H1 (cell line): Measurements from ENCODE around the gene TRMT44. TPM values are rescaled to one million over a fixed set of nuclear protein-coding genes. Genes with fewer than 3 reads are reported as not detected.

Source experiments
- CTCF ChIA-PET: fragments of 300-600 bp; sonication (Branson Sonifier 250); formaldehyde crosslinking; loops from one replicate; lab custom pipeline; 2021; ENCODE audit not compliant: partially characterized antibody; lab: Charles Lee
- POLR2A ChIA-PET: fragments of 300-600 bp; sonication (Branson Sonifier 250); formaldehyde crosslinking; loops from one replicate; lab custom pipeline; 2021; ENCODE audit warnings: inconsistent platforms; ENCODE audit not compliant: partially characterized antibody; lab: Charles Lee
- DNase-seq, 2 experiments: peaks; one replicate each; pipeline versions ENCODE4 v3.0.0 to v3.0.0-alpha.2; 2010 to 2022; ENCODE audit warnings: low spot score in 2 of 2, low read depth in 1 of 2, mixed read lengths in 1 of 2
- FAIRE-seq: peaks from 2 replicates; lab custom pipeline; 2011; peaks lifted over from hg19 to GRCh38; lab: Jason Lieb, UNC
- H2AFZ ChIP-seq: 2 replicates; pipeline ENCODE4 v1.8.1; 2012; ENCODE audit warnings: low read length, inconsistent platforms
- H2AK5ac ChIP-seq: 2 replicates; pipeline ENCODE4 v1.6.1; 2013; ENCODE audit warnings: low read depth, low read length
- H2BK120ac ChIP-seq: replicated peaks from 2 replicates; pipeline ENCODE3; 2013; ENCODE audit warnings: low read depth, low read length, inconsistent platforms
- H2BK12ac ChIP-seq: 2 replicates; pipeline ENCODE4 v1.6.1; 2013; ENCODE audit warnings: low read depth, low read length
- H2BK15ac ChIP-seq: 2 replicates; pipeline ENCODE4 v1.6.1; 2013; ENCODE audit warnings: low read length
- H2BK20ac ChIP-seq: 2 replicates; pipeline ENCODE4 v1.6.1; 2013; ENCODE audit warnings: low read length
- H2BK5ac ChIP-seq: 2 replicates; pipeline ENCODE4 v1.6.1; 2013; ENCODE audit warnings: low read depth, low read length
- H3K14ac ChIP-seq: 2 replicates; pipeline ENCODE4 v1.6.1; 2013; ENCODE audit warnings: inconsistent platforms; ENCODE audit not compliant: insufficient read length
- H3K18ac ChIP-seq: 2 replicates; pipeline ENCODE4 v1.6.1; 2013; ENCODE audit warnings: low read length; ENCODE audit errors: extremely low read depth
- H3K23ac ChIP-seq: 2 replicates; pipeline ENCODE4 v1.6.1; 2013; ENCODE audit warnings: inconsistent platforms; ENCODE audit not compliant: insufficient read length
- H3K23me2 ChIP-seq: 2 replicates; pipeline ENCODE4 v1.6.1; 2013; ENCODE audit warnings: low read depth, low read length
- H3K27ac ChIP-seq: 2 replicates; pipeline ENCODE4 v1.6.1; 2011; ENCODE audit warnings: low read depth, low read length, inconsistent platforms
- H3K27me3 ChIP-seq, 4 experiments: replicated peaks in 1 of 4; 1 replicate in 1 of 4; 2 replicates in 3 of 4; pipeline versions ENCODE4 v1.6.1 to v1.8.1; 2011 to 2013; ENCODE audit warnings: low read length in 3 of 4, mild to moderate bottlenecking in 3 of 4, inconsistent platforms in 2 of 4, mixed read lengths in 2 of 4, moderate library complexity in 1 of 4; ENCODE audit not compliant: control insufficient read depth in 3 of 4, insufficient read depth in 3 of 4; ENCODE audit errors: extremely low read depth in 1 of 4
- H3K36me3 ChIP-seq, 4 experiments: 2 replicates each; pipeline versions ENCODE4 v1.6.1 to v1.8.1; 2011 to 2013; ENCODE audit warnings: mild to moderate bottlenecking in 4 of 4, low read length in 3 of 4, moderate library complexity in 2 of 4, control low read depth in 1 of 4, inconsistent platforms in 1 of 4; ENCODE audit not compliant: insufficient read depth in 4 of 4, control insufficient read depth in 2 of 4
- H3K4ac ChIP-seq: replicated peaks from 2 replicates; pipeline ENCODE3; 2013; ENCODE audit warnings: low read length, low read depth, mixed read lengths, inconsistent platforms; ENCODE audit not compliant: insufficient read length
- H3K4me1 ChIP-seq, 4 experiments: replicated peaks in 1 of 4; 1 replicate in 1 of 4; 2 replicates in 3 of 4; pipeline versions ENCODE4 v1.6.1 to v1.8.1; 2011 to 2013; ENCODE audit warnings: low read length in 3 of 4, inconsistent platforms in 2 of 4, mixed read lengths in 1 of 4; ENCODE audit not compliant: insufficient read depth in 4 of 4, control insufficient read depth in 3 of 4
- H3K4me2 ChIP-seq, 2 experiments: 2 replicates each; pipeline versions ENCODE4 v1.6.1 to v1.8.1; 2011 to 2013; ENCODE audit warnings: low read depth in 2 of 2, low read length in 2 of 2, control low read depth in 1 of 2, inconsistent platforms in 1 of 2, mild to moderate bottlenecking in 1 of 2; ENCODE audit not compliant: insufficient read depth in 1 of 2
- H3K4me3 ChIP-seq, 4 experiments: fragments of 200-600, 300-600 bp in 1 of 4; sonication (generic), shearing (Covaris generic), sonication (Bioruptor Twin) in 1 of 4; 2 replicates each; pipeline versions ENCODE4 v1.5.1 to v1.8.1; 2011 to 2016; ENCODE audit warnings: low read length in 4 of 4, low read depth in 3 of 4, control low read depth in 2 of 4, inconsistent platforms in 2 of 4, mild to moderate bottlenecking in 2 of 4, mixed read lengths in 1 of 4, moderate library complexity in 1 of 4; ENCODE audit not compliant: insufficient read depth in 2 of 4; ENCODE audit errors: extremely low read depth in 1 of 4
- H3K56ac ChIP-seq: replicated peaks from 2 replicates; pipeline ENCODE3; 2013; ENCODE audit warnings: low read depth, mild to moderate bottlenecking, mixed read lengths, low read length, inconsistent platforms; ENCODE audit not compliant: insufficient read length
- H3K79me1 ChIP-seq: 2 replicates; pipeline ENCODE4 v1.6.1; 2013; ENCODE audit warnings: low read depth, low read length, control low read depth
- H3K79me2 ChIP-seq, 2 experiments: 2 replicates each; pipeline versions ENCODE4 v1.6.1 to v1.8.1; 2012 to 2013; ENCODE audit warnings: low read length in 2 of 2, mild to moderate bottlenecking in 2 of 2, inconsistent platforms in 1 of 2; ENCODE audit not compliant: insufficient read depth in 2 of 2, control insufficient read depth in 1 of 2
- H3K9ac ChIP-seq, 4 experiments: replicated peaks in 1 of 4; 1 replicate in 1 of 4; 2 replicates in 3 of 4; pipeline versions ENCODE4 v1.6.1 to v1.8.1; 2011 to 2013; ENCODE audit warnings: low read depth in 3 of 4, low read length in 3 of 4, control low read depth in 2 of 4, mild to moderate bottlenecking in 2 of 4, moderate library complexity in 2 of 4, inconsistent platforms in 1 of 4; ENCODE audit errors: extremely low read depth in 1 of 4
- H3K9me3 ChIP-seq, 2 experiments: 2 replicates each; pipeline versions ENCODE4 v1.6.1 to v1.8.1; 2012 to 2013; ENCODE audit warnings: mild to moderate bottlenecking in 2 of 2, moderate library complexity in 2 of 2, control low read depth in 1 of 2, inconsistent platforms in 1 of 2, low read depth in 1 of 2, low read length in 1 of 2, mixed read lengths in 1 of 2; ENCODE audit not compliant: insufficient read depth in 2 of 2
- H4K20me1 ChIP-seq, 2 experiments: replicated peaks in 1 of 2; 2 replicates each; pipeline versions ENCODE3 to v1.8.1; 2011 to 2013; ENCODE audit warnings: inconsistent platforms in 2 of 2, low read length in 2 of 2, mild to moderate bottlenecking in 1 of 2; ENCODE audit not compliant: insufficient read depth in 2 of 2, control insufficient read depth in 1 of 2
- H4K5ac ChIP-seq: 2 replicates; pipeline ENCODE4 v1.6.1; 2013; ENCODE audit warnings: low read length, low read depth, mixed read lengths, inconsistent platforms; ENCODE audit not compliant: insufficient read length
- H4K8ac ChIP-seq: 2 replicates; pipeline ENCODE4 v1.8.0; 2013; ENCODE audit warnings: mild to moderate bottlenecking, moderate library complexity, low read length, inconsistent platforms; ENCODE audit not compliant: insufficient read depth; ENCODE audit errors: extremely low read depth
- H4K91ac ChIP-seq: replicated peaks from 2 replicates; pipeline ENCODE3; 2013; ENCODE audit warnings: low read length, mixed read lengths, inconsistent platforms; ENCODE audit not compliant: insufficient read length
- WGBS, 2 experiments: shearing (Covaris generic) in 1 of 2; methylation state at CpG; one replicate each; pipeline versions ENCODE4 v1.1.6 to v1.1.7; 2013 to 2015; ENCODE audit warnings: low lambda C conversion rate in 2 of 2, mixed read lengths in 2 of 2, inconsistent platforms in 1 of 2, low coverage in 1 of 2, missing lambda C conversion rate in 1 of 2; ENCODE audit not compliant: insufficient replicate concordance in 2 of 2, insufficient coverage in 1 of 2, insufficient read length in 1 of 2; ENCODE audit errors: extremely low coverage in 1 of 2, missing lambda C conversion rate in 1 of 2; 5-methylcytosine and 5-hydroxymethylcytosine counted together
- polyA plus RNA-seq, 7 experiments: library from polyadenylated mRNA; depleted of rRNA in 3 of 7; stranded (reverse) in 5 of 7; unstranded in 2 of 7; fragments of >200 nt in 5 of 7; fragments of 200-250 nt in 2 of 7; gene quantifications; 1 replicate in 5 of 7; 2 replicates in 1 of 7; 4 replicates in 1 of 7; pipeline versions ENCODE4 v1.2.1 to v1.2.3, GENCODE V29; 2011 to 2013; ENCODE audit warnings: missing spikeins in 2 of 7, mixed read lengths in 2 of 7
- total RNA-seq: library from RNA; stranded (reverse); fragmentation: NEBNext Ultra II Directional; extraction: Animal tissue kit (Norgen Biotek cat#: 25700); gene quantifications from 2 replicates; pipeline ENCODE4 v1.2.1, GENCODE V29; 2021

Gene TRMT44
- total and polyA plus RNA-seq, 2 of the 8 experiments (the other 6 are each of a cell fraction or from before 2014, with no cell fraction given) = 8.6 to 23.9 TPM

GRCh38 chr4:8471211-8471875 is 30.8 kb downstream of the TRMT44 start:
- DNase-seq = no peak
- Histone ChIP-seq H2AK5ac (no peak overlapping the region), H3K56ac (no peak overlapping the region), H4K8ac (0 out of 2 replicates have a peak overlapping the region, but pooled peaks have one; percentile 36), H3K27ac (no peak overlapping the region), H3K9ac (no peak overlapping the region), H3K23ac (no peak overlapping the region), H3K23me2 (no peaks in the 10 kb centered on the region), H3K4me3 (no peak overlapping the region), H3K18ac (no peak overlapping the region), H2BK12ac (no peak overlapping the region), H3K4me2 (no peak overlapping the region), H2BK15ac (no peak overlapping the region), H3K79me1 (no peaks in the 10 kb centered on the region), H4K20me1 (peaks cover 0 to 4% of the 10 kb centered on the region in 2 experiments), H2BK20ac (no peak overlapping the region), H2BK5ac (no peak overlapping the region), H3K79me2 (no peaks in the 10 kb centered on the region), H3K4me1 (peaks cover 0 to 5% (median 2%) of the 10 kb centered on the region in 4 experiments; a peak in 2 of 7 replicates), H4K5ac (no peak overlapping the region), H3K4ac (no peak overlapping the region), H3K27me3 (no peaks in the 10 kb centered on the region), H3K14ac (no peak overlapping the region), H3K36me3 (peaks cover 0 to 16% (median 10%) of the 10 kb centered on the region in 4 experiments; a peak in 4 of 8 replicates), H2AFZ (no peak overlapping the region), H3K9me3 (no peaks in the 10 kb centered on the region), H2BK120ac (no peak overlapping the region), H4K91ac (no peak overlapping the region)
- 86% methylated on average over 23 of the region's 24 CpGs; no CpG with 5 or more reads in 1 of the 2 experiments for WGBS, 2 experiments
- POLR2A ChIA-PET = interaction anchor here (1.0 to 2.2 kb wide), 3 partner anchors 11 to 121 kb away, joined by 3 to 7 read pairs (median 4); partner anchors contain the start of gene CPZ
- CTCF ChIA-PET = interaction anchor here (0.7 to 11.2 kb wide), 19 partner anchors 26 to 446 kb away, joined by 3 to 237 read pairs (median 4); partner anchors contain the start of gene CPZ
- no peak for FAIRE-seq
